Hepatocyte (in vitro differentiated cells): ENCODE data around the gene GATAD2A.

Experiments
- EZH2 ChIP-seq: fragments of 200-600 bp; sonication (generic); IDR thresholded peaks from 2 replicates; pipeline ENCODE4 v1.6.1; 2016; ENCODE audit warnings: antibody characterized with exemption, mild to moderate bottlenecking, borderline replicate concordance
- EZH2phosphoT487 ChIP-seq: fragments of 200-600 bp; sonication (generic); IDR thresholded peaks from one replicate; pipeline ENCODE4 v1.6.1; 2018; ENCODE audit warnings: antibody characterized with exemption, mild to moderate bottlenecking, low read depth, moderate library complexity; ENCODE audit not compliant: unreplicated experiment, severe bottlenecking
- TF ChIP-seq, protein P1 (sequence below): fragments of 200-600 bp; sonication (generic); IDR thresholded peaks from 2 replicates; pipeline ENCODE4 v1.5.1; 2016; ENCODE audit warnings: antibody characterized with exemption, mild to moderate bottlenecking; ENCODE audit not compliant: poor library complexity

DNA sequence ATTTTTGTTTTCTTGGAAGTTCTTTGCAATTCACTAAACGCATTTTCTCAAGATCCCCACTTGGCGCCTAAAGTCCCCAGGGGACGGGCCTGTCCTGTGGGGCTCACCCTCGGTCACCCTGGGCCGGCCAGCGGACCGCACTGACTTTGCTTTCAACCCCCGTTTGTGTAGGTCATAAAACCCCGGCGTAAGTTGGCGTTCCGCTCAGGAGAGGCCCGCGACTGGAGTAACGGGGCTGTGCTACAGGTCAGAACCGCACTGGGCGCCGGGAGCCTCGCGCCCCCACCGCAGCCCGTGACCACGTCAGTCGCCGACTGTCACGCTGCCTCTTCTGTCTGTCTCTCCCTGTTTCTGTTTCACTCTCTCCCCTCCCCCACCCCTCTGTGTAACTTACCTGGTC lies 96.3 kb downstream of the GATAD2A start:
- TF ChIP-seq, protein P1, sequence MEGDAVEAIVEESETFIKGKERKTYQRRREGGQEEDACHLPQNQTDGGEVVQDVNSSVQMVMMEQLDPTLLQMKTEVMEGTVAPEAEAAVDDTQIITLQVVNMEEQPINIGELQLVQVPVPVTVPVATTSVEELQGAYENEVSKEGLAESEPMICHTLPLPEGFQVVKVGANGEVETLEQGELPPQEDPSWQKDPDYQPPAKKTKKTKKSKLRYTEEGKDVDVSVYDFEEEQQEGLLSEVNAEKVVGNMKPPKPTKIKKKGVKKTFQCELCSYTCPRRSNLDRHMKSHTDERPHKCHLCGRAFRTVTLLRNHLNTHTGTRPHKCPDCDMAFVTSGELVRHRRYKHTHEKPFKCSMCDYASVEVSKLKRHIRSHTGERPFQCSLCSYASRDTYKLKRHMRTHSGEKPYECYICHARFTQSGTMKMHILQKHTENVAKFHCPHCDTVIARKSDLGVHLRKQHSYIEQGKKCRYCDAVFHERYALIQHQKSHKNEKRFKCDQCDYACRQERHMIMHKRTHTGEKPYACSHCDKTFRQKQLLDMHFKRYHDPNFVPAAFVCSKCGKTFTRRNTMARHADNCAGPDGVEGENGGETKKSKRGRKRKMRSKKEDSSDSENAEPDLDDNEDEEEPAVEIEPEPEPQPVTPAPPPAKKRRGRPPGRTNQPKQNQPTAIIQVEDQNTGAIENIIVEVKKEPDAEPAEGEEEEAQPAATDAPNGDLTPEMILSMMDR: no peak
- TF ChIP-seq EZH2: no peak
- no peak for TF ChIP-seq EZH2phosphoT487
